ENCODE measurements around the gene DPF3.

GRCh38 chr14:72590577-72590976 lies 303.3 kb downstream of the DPF3 start:
- TF ChIP-seq CTCF (IDR thresholded peaks at IDR 0.05; ENCODE audit: low read length) (no peak), EZH2phosphoT487 (IDR thresholded peaks at IDR 0.05; ENCODE audit: low read length) (no peak), EZH2 (optimal IDR thresholded peaks at IDR 0.05; ENCODE audit: low read depth, low read length) (no peak)
